Loucy (cell line): ENCODE measurements around the gene PHAF1.

Source experiments
- H2AFZ ChIP-seq: fragments of 200-600 bp; sonication (generic); 2 replicates; pipeline ENCODE4 v1.6.0; 2016; ENCODE audit warnings: antibody characterized with exemption, mild to moderate bottlenecking, low read length, moderate library complexity
- H3F3A ChIP-seq: fragments of 200-600 bp; 2 replicates; pipeline ENCODE4 v1.6.0; 2016; ENCODE audit warnings: antibody characterized with exemption, low read depth, mild to moderate bottlenecking
- H3K27me3 ChIP-seq: fragments of 200-600 bp; sonication (generic); 2 replicates; pipeline ENCODE4 v1.6.1; 2014; ENCODE audit warnings: low read length, mild to moderate bottlenecking; ENCODE audit not compliant: insufficient read depth, poor library complexity, severe bottlenecking
- H3K36me3 ChIP-seq: fragments of 200-600 bp; sonication (generic); 2 replicates; pipeline ENCODE4 v1.6.1; 2016; ENCODE audit warnings: low read length; ENCODE audit not compliant: insufficient read depth
- H3K4me1 ChIP-seq: fragments of 200-600 bp; sonication (generic); 2 replicates; pipeline ENCODE4 v1.5.1; 2014; ENCODE audit warnings: low read length, mild to moderate bottlenecking; ENCODE audit not compliant: insufficient read depth, poor library complexity, severe bottlenecking
- H3K4me2 ChIP-seq: fragments of 200-600 bp; sonication (generic); 2 replicates; pipeline ENCODE4 v1.6.0; 2014; ENCODE audit warnings: antibody characterized with exemption, low read length, low read depth, mild to moderate bottlenecking; ENCODE audit not compliant: poor library complexity, severe bottlenecking
- H3K4me3 ChIP-seq: fragments of 200-600 bp; sonication (generic); 2 replicates; pipeline ENCODE4 v1.5.1; 2014; ENCODE audit warnings: low read length, mild to moderate bottlenecking, mixed read lengths; ENCODE audit not compliant: poor library complexity, severe bottlenecking
- H3K79me2 ChIP-seq: fragments of 200-600 bp; sonication (generic); 2 replicates; pipeline ENCODE4 v1.6.1; 2014; ENCODE audit warnings: low read length; ENCODE audit not compliant: insufficient read depth
- H3K9ac ChIP-seq: fragments of 200-600 bp; sonication (generic); 2 replicates; pipeline ENCODE4 v1.6.0; 2014; ENCODE audit warnings: mild to moderate bottlenecking, low read depth, low read length, moderate library complexity; ENCODE audit not compliant: poor library complexity, severe bottlenecking
- H3K9me2 ChIP-seq: fragments of 200-600 bp; sonication (generic); replicated peaks from 2 replicates; pipeline ENCODE4 v1.6.1; 2016; ENCODE audit warnings: low read depth, low read length, mixed read lengths
- H3K9me3 ChIP-seq: fragments of 200-600 bp; sonication (generic); 2 replicates; pipeline ENCODE4 v1.6.1; 2014; ENCODE audit warnings: mild to moderate bottlenecking, antibody characterized with exemption, low read length, low read depth; ENCODE audit not compliant: insufficient read depth
- H4K20me1 ChIP-seq: fragments of 200-600 bp; sonication (generic); 2 replicates; pipeline ENCODE4 v1.6.0; 2014; ENCODE audit warnings: antibody characterized with exemption, low read length, mild to moderate bottlenecking; ENCODE audit not compliant: insufficient read depth, poor library complexity, severe bottlenecking
- CTCF ChIP-seq: fragments of 200-600 bp; sonication (generic); conservative IDR thresholded peaks from 2 replicates; pipeline ENCODE4 v1.5.1; 2014; ENCODE audit warnings: mild to moderate bottlenecking, antibody characterized with exemption, low read length
- EZH2phosphoT487 ChIP-seq: fragments of 200-600 bp; IDR thresholded peaks from 2 replicates; pipeline ENCODE4 v1.6.1; 2018; ENCODE audit warnings: antibody characterized with exemption, mild to moderate bottlenecking, moderate library complexity, borderline replicate concordance

The PHAF1 gene

DNA sequence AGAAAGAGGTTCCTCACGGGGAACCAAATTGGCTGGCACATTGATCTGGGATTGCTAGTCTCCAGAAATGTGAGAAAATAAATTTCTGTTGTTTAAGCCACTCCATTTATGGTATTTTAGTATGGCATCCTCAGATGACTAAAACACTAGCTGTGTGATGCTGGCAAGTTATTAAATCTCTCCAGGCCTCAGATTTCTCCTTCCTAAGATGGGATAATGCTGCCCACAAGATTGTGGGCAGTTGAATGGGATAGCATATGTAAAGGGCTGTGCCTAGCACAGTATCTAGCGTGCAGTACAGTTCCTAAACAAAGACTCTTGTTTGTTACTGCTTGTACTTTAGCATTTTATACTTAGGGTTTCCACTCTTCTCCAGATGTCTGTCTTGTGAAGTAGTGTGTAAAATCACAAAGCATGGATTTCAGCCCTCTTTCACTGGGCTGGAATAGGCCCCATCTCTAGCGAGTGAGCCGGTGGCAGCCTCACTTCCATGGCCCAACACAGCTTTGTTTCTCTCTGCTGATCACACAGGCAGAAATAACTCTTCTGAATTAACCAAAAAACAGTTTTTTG lies 38.2 kb upstream of the PHAF1 start:
- Histone ChIP-seq H3K36me3 (peaks cover 86% of the 10 kb centered on the region), H3K4me2 (no peak overlapping the region), H3K4me3 (no peak overlapping the region), H4K20me1 (no peaks in the 10 kb centered on the region), H3F3A (no peaks in the 10 kb centered on the region; the same call in 1 of the 2 replicates), H2AFZ (no peak overlapping the region), H3K9me3 (no peaks in the 10 kb centered on the region), H3K4me1 (no peaks in the 10 kb centered on the region), H3K79me2 (peaks cover 22% of the 10 kb centered on the region; the same call in 1 of the 2 replicates), H3K9ac (no peak overlapping the region), H3K27me3 (no peaks in the 10 kb centered on the region), H3K9me2 (no peaks in the 10 kb centered on the region)
- TF ChIP-seq CTCF (no peak), EZH2phosphoT487 (no peak)

- no peak overlapping the region for H2AFZ ChIP-seq
- no peaks in the 10 kb centered on the region for H3K27me3 ChIP-seq
- H3K36me3 ChIP-seq = peaks cover 77% of the 10 kb centered on the region; the same call in 1 of the 2 replicates
- no peaks in the 10 kb centered on the region for H3K4me1 ChIP-seq
- no peaks in the 10 kb centered on the region; the same call in 1 of the 2 replicates for H3F3A ChIP-seq
- H3K9ac ChIP-seq = no peak overlapping the region
- no peaks in the 10 kb centered on the region for H4K20me1 ChIP-seq
- H3K4me3 ChIP-seq = no peak overlapping the region
- no peak overlapping the region for H3K4me2 ChIP-seq
- H3K79me2 ChIP-seq = peaks cover 14% of the 10 kb centered on the region; the same call in 1 of the 2 replicates
- no peak for TF ChIP-seq EZH2phosphoT487
- TF ChIP-seq CTCF = no peak
- H3K9me2 ChIP-seq = no peaks in the 10 kb centered on the region
- no peaks in the 10 kb centered on the region for H3K9me3 ChIP-seq
These were observed 34.4 kb upstream of the PHAF1 start for GRCh38 chr16:67075331-67075730.

DNA sequence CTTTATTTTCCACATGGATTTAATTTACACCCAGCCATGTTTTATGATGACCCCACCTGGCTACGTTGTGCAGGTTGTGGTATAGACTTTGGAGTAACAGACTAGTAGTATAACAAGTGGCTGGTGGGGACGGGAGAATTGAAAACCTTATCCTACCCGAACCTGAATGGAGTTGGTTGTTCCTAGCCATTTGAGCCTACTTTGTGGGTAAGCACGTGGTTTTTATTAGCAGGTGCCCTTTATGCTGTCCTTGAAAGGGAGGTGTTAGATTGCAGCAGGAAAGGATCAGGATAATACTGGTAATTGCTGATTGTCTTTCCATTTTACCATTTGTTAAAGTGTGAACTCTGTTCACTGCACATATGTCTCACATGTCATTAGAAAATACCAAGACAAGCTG lies 31.9 kb upstream of the PHAF1 start:
- no peak overlapping the region for H3K9ac ChIP-seq
- H4K20me1 ChIP-seq = no peaks in the 10 kb centered on the region
- no peak overlapping the region for H3K4me2 ChIP-seq
- no peaks in the 10 kb centered on the region for H3K9me2 ChIP-seq
- H3F3A ChIP-seq = no peaks in the 10 kb centered on the region; the same call in 1 of the 2 replicates
- H3K27me3 ChIP-seq = no peaks in the 10 kb centered on the region
- TF ChIP-seq CTCF (no peak), EZH2phosphoT487 (no peak)
- peaks cover 9% of the 10 kb centered on the region; the same call in 1 of the 2 replicates for H3K79me2 ChIP-seq
- no peak overlapping the region for H3K4me3 ChIP-seq
- peaks cover 58% of the 10 kb centered on the region; the same call in 1 of the 2 replicates for H3K36me3 ChIP-seq
- no peaks in the 10 kb centered on the region for H3K9me3 ChIP-seq
- H2AFZ ChIP-seq = no peak overlapping the region
- no peaks in the 10 kb centered on the region for H3K4me1 ChIP-seq
